Measurements from ENCODE around the gene SCD5.

The SCD5 gene

GRCh38 chr4:82765134-82765533 is 33.5 kb downstream of the SCD5 start:
- DNase-seq (ENCODE audit: low read depth in 3 of 3): no peak

- no peak for DNase-seq (ENCODE audit: low read depth in 3 of 3)
These were observed 37.4 kb downstream of the SCD5 start for GRCh38 chr4:82761229-82761628.

GRCh38 chr4:82758701-82759685 is 39.6 kb downstream of the SCD5 start:
- DNase-seq (ENCODE audit: low read depth in 3 of 3): no peak

- DNase-seq (ENCODE audit: low read depth in 3 of 3): no peak
These were observed 42.5 kb downstream of the SCD5 start for GRCh38 chr4:82756061-82756460.

- no peak for DNase-seq (ENCODE audit: low read depth in 3 of 3)
These were observed 42.9 kb downstream of the SCD5 start for GRCh38 chr4:82755650-82756049.

GRCh38 chr4:82754513-82755165 is 44.0 kb downstream of the SCD5 start:
- DNase-seq (ENCODE audit: low read depth in 3 of 3): no peak

GRCh38 chr4:82753725-82754410 is 44.7 kb downstream of the SCD5 start:
- DNase-seq (ENCODE audit: low read depth in 3 of 3): no peak

GRCh38 chr4:82753238-82753637 is 45.4 kb downstream of the SCD5 start:
- DNase-seq (ENCODE audit: low read depth in 3 of 3): no peak

- DNase-seq (ENCODE audit: low read depth in 3 of 3): no peak
These were observed 49.7 kb downstream of the SCD5 start for GRCh38 chr4:82748810-82749470.

GRCh38 chr4:82747686-82748575 is 50.7 kb downstream of the SCD5 start:
- DNase-seq (ENCODE audit: low read depth in 3 of 3): no peak

GRCh38 chr4:82746705-82747574 is 51.7 kb downstream of the SCD5 start:
- DNase-seq (ENCODE audit: low read depth in 3 of 3): no peak

GRCh38 chr4:82745173-82745842 is 53.3 kb downstream of the SCD5 start:
- DNase-seq (ENCODE audit: low read depth in 3 of 3): no peak

GRCh38 chr4:82744284-82744968 is 54.2 kb downstream of the SCD5 start:
- no peak for DNase-seq (ENCODE audit: low read depth in 3 of 3)

- no peak for DNase-seq (ENCODE audit: low read depth in 3 of 3)
These were observed 57.4 kb downstream of the SCD5 start for GRCh38 chr4:82741188-82741587.

GRCh38 chr4:82739287-82740190 is 59.1 kb downstream of the SCD5 start:
- DNase-seq (ENCODE audit: low read depth in 3 of 3): peak; percentile 3 to 45 (median 18)

- DNase-seq (ENCODE audit: low read depth in 3 of 3): no peak
These were observed 61.2 kb downstream of the SCD5 start for GRCh38 chr4:82737354-82737753.

GRCh38 chr4:82733636-82734035 is 65.0 kb downstream of the SCD5 start:
- no peak for DNase-seq (ENCODE audit: low read depth in 3 of 3)

- no peak for DNase-seq (ENCODE audit: low read depth in 3 of 3)
These were observed 70.3 kb downstream of the SCD5 start for GRCh38 chr4:82728301-82728700.
